Keratinocyte (primary cell): ENCODE results near the gene RAB3B. TPM values are rescaled to one million over a fixed set of nuclear protein-coding genes. Genes with fewer than 3 reads are reported as not detected.

Source experiments
- DNase-seq: peaks from one replicate; pipeline ENCODE4 v3.0.0-alpha.2; 2011; ENCODE audit warnings: low read depth, missing footprints, low spot score
- FAIRE-seq: peaks from 2 replicates; lab custom pipeline; 2011; peaks lifted over from hg19 to GRCh38; lab: Jason Lieb, UNC
- H2AFZ ChIP-seq: 2 replicates; pipeline ENCODE4 v1.6.0; 2012; ENCODE audit warnings: low read length, control low read depth, inconsistent platforms; ENCODE audit not compliant: control insufficient read depth
- H3K27ac ChIP-seq: 2 replicates; pipeline ENCODE4 v1.5.1; 2011; ENCODE audit warnings: low read length; ENCODE audit not compliant: control insufficient read depth, insufficient read depth
- H3K27me3 ChIP-seq: 3 replicates; pipeline ENCODE4 v1.6.0; 2011; ENCODE audit warnings: low read length; ENCODE audit not compliant: control insufficient read depth, insufficient read depth; ENCODE audit errors: extremely low read depth
- H3K36me3 ChIP-seq, 2 experiments: 2 replicates in 1 of 2; 3 replicates in 1 of 2; pipeline ENCODE4 v1.5.1; 2011; ENCODE audit warnings: low read length in 2 of 2, mild to moderate bottlenecking in 1 of 2; ENCODE audit not compliant: control insufficient read depth in 2 of 2, insufficient read depth in 2 of 2; ENCODE audit errors: extremely low read depth in 1 of 2
- H3K4me1 ChIP-seq: 3 replicates; pipeline ENCODE4 v1.5.1; 2011; ENCODE audit warnings: low read length; ENCODE audit not compliant: control insufficient read depth, insufficient read depth; ENCODE audit errors: extremely low read depth
- H3K4me2 ChIP-seq: 3 replicates; pipeline ENCODE4 v1.6.0; 2011; ENCODE audit warnings: low read depth, low read length; ENCODE audit not compliant: control insufficient read depth, insufficient read depth; ENCODE audit errors: extremely low read depth
- H3K4me3 ChIP-seq, 3 experiments: fragments of 200-600 bp in 1 of 3; sonication (generic) in 1 of 3; 2 replicates in 2 of 3; 3 replicates in 1 of 3; pipeline ENCODE4 v1.5.1; 2011 to 2016; ENCODE audit warnings: low read length in 3 of 3, mild to moderate bottlenecking in 3 of 3, control low read depth in 2 of 3, inconsistent platforms in 1 of 3, low read depth in 1 of 3, mixed read lengths in 1 of 3, mixed run types in 1 of 3, moderate library complexity in 1 of 3; ENCODE audit not compliant: control insufficient read depth in 2 of 3, insufficient read depth in 2 of 3; ENCODE audit errors: extremely low read depth in 1 of 3
- H3K79me2 ChIP-seq: 2 replicates; pipeline ENCODE4 v1.6.0; 2012; ENCODE audit warnings: low read length; ENCODE audit not compliant: control insufficient read depth, insufficient read depth
- H3K9ac ChIP-seq: 3 replicates; pipeline ENCODE4 v1.6.0; 2011; ENCODE audit warnings: low read length; ENCODE audit not compliant: control insufficient read depth, insufficient read depth; ENCODE audit errors: extremely low read depth
- H3K9me1 ChIP-seq: 3 replicates; pipeline ENCODE4 v1.6.0; 2011; ENCODE audit warnings: low read length; ENCODE audit not compliant: control insufficient read depth, insufficient read depth; ENCODE audit errors: extremely low read depth
- H3K9me3 ChIP-seq: 2 replicates; pipeline ENCODE4 v1.5.1; 2012; ENCODE audit warnings: low read depth, low read length; ENCODE audit not compliant: control insufficient read depth
- H4K20me1 ChIP-seq: 3 replicates; pipeline ENCODE4 v1.6.0; 2011; ENCODE audit warnings: low read length; ENCODE audit not compliant: control insufficient read depth, insufficient read depth; ENCODE audit errors: extremely low read depth
- CTCF ChIP-seq, 3 experiments: IDR thresholded peaks in 1 of 3; conservative IDR thresholded peaks in 1 of 3; optimal IDR thresholded peaks in 1 of 3; 2 replicates in 2 of 3; 3 replicates in 1 of 3; pipeline versions ENCODE3 to v1.5.1; 2011; ENCODE audit warnings: low read length in 3 of 3, mild to moderate bottlenecking in 3 of 3, moderate library complexity in 2 of 3, control low read depth in 1 of 3, inconsistent platforms in 1 of 3; ENCODE audit not compliant: insufficient read depth in 2 of 3; ENCODE audit errors: extremely low read depth in 1 of 3
- EZH2 ChIP-seq: IDR thresholded peaks from one replicate; pipeline ENCODE4 v1.6.1; 2012; ENCODE audit warnings: inconsistent platforms, mild to moderate bottlenecking, low read length, moderate library complexity
- dilution Hi-C: fragments of 300-500 bp; cut with MboI; formaldehyde crosslinking; loops from one replicate; pipeline ENCODE4 v1.7.0; 2020; ENCODE audit warnings: low sequenced_read_pairs; ENCODE audit not compliant: extremely low pct_ligation_motif_present
- polyA plus RNA-seq, 5 experiments: library from polyadenylated mRNA; depleted of rRNA in 3 of 5; stranded (reverse) in 3 of 5; stranded (forward) in 1 of 5; unstranded in 1 of 5; fragments of >200 nt; gene quantifications; 1 replicate in 1 of 5; 2 replicates in 3 of 5; 3 replicates in 1 of 5; pipeline versions ENCODE4 v1.2.1 to v1.2.3, GENCODE V29; 2011 to 2012; ENCODE audit warnings: missing spikeins in 2 of 5, low read depth in 1 of 5, low replicate concordance in 1 of 5

The RAB3B gene
- polyA plus RNA-seq, 1 donor (not counting 4 experiments of a cell fraction or from before 2014, with no cell fraction given), result 2.6 TPM

GRCh38 chr1:51962486-51963356 is 27.8 kb downstream of the RAB3B start:
- H3K27me3 ChIP-seq, result no peaks in the 10 kb centered on the region

GRCh38 chr1:51961954-51962353 is 28.5 kb downstream of the RAB3B start:
- H3K4me3 ChIP-seq, result no peak overlapping the region
- no peak overlapping the region for H3K4me2 ChIP-seq
- H3K9me1 ChIP-seq, result no peaks in the 10 kb centered on the region
- H3K4me1 ChIP-seq, result no peaks in the 10 kb centered on the region
- TF ChIP-seq EZH2 (no peak), CTCF (optimal IDR thresholded peaks at IDR 0.05 in 1 of 3, IDR thresholded peaks at IDR 0.05 in 1 of 3, conservative IDR thresholded peaks at IDR 0.05 in 1 of 3; ENCODE audit: extremely low read depth in 1 of 3, insufficient read depth in 2 of 3, low read length in 3 of 3) (no peak)
- no peak overlapping the region for H3K9ac ChIP-seq
- FAIRE-seq (no peak), DNase-seq (no peak)
- no peaks in the 10 kb centered on the region for H3K79me2 ChIP-seq
- H4K20me1 ChIP-seq, result no peaks in the 10 kb centered on the region
- H3K9me3 ChIP-seq, result no peaks in the 10 kb centered on the region
- H2AFZ ChIP-seq, result no peak overlapping the region
- dilution Hi-C loops, result no loop called here
- no peak overlapping the region for H3K27ac ChIP-seq
- H3K36me3 ChIP-seq, result no peaks in the 10 kb centered on the region
- no peaks in the 10 kb centered on the region for H3K27me3 ChIP-seq

More at GRCh38 chr1:51962486-51963356, 27.8 kb downstream of the RAB3B start:
- Histone ChIP-seq H3K79me2 (no peaks in the 10 kb centered on the region), H3K4me2 (no peak overlapping the region), H2AFZ (no peak overlapping the region), H3K27ac (no peak overlapping the region), H3K9me1 (no peaks in the 10 kb centered on the region), H3K36me3 (no peaks in the 10 kb centered on the region), H3K4me1 (no peaks in the 10 kb centered on the region), H3K9me3 (no peaks in the 10 kb centered on the region), H3K9ac (no peak overlapping the region), H4K20me1 (no peaks in the 10 kb centered on the region), H3K4me3 (no peak overlapping the region)
- dilution Hi-C loops, result no loop called here
- TF ChIP-seq EZH2 (no peak), CTCF (optimal IDR thresholded peaks at IDR 0.05 in 1 of 3, IDR thresholded peaks at IDR 0.05 in 1 of 3, conservative IDR thresholded peaks at IDR 0.05 in 1 of 3; ENCODE audit: extremely low read depth in 1 of 3, insufficient read depth in 2 of 3, low read length in 3 of 3) (no peak)
- FAIRE-seq (no peak), DNase-seq (no peak)
